Loucy (cell line): ENCODE measurements around the gene MAST4.
A peak's percentile ranks its signal among the peaks of the same experiment; 100 is the strongest.

Source experiments
- H2AFZ ChIP-seq: fragments of 200-600 bp; sonication (generic); 2 replicates; pipeline ENCODE4 v1.6.0; 2016; ENCODE audit warnings: antibody characterized with exemption, mild to moderate bottlenecking, low read length, moderate library complexity
- H3F3A ChIP-seq: fragments of 200-600 bp; 2 replicates; pipeline ENCODE4 v1.6.0; 2016; ENCODE audit warnings: antibody characterized with exemption, low read depth, mild to moderate bottlenecking
- H3K27me3 ChIP-seq: fragments of 200-600 bp; sonication (generic); 2 replicates; pipeline ENCODE4 v1.6.1; 2014; ENCODE audit warnings: low read length, mild to moderate bottlenecking; ENCODE audit not compliant: insufficient read depth, poor library complexity, severe bottlenecking
- H3K36me3 ChIP-seq: fragments of 200-600 bp; sonication (generic); 2 replicates; pipeline ENCODE4 v1.6.1; 2016; ENCODE audit warnings: low read length; ENCODE audit not compliant: insufficient read depth
- H3K4me1 ChIP-seq: fragments of 200-600 bp; sonication (generic); 2 replicates; pipeline ENCODE4 v1.5.1; 2014; ENCODE audit warnings: low read length, mild to moderate bottlenecking; ENCODE audit not compliant: insufficient read depth, poor library complexity, severe bottlenecking
- H3K4me2 ChIP-seq: fragments of 200-600 bp; sonication (generic); 2 replicates; pipeline ENCODE4 v1.6.0; 2014; ENCODE audit warnings: antibody characterized with exemption, low read length, low read depth, mild to moderate bottlenecking; ENCODE audit not compliant: poor library complexity, severe bottlenecking
- H3K4me3 ChIP-seq: fragments of 200-600 bp; sonication (generic); 2 replicates; pipeline ENCODE4 v1.5.1; 2014; ENCODE audit warnings: low read length, mild to moderate bottlenecking, mixed read lengths; ENCODE audit not compliant: poor library complexity, severe bottlenecking
- H3K79me2 ChIP-seq: fragments of 200-600 bp; sonication (generic); 2 replicates; pipeline ENCODE4 v1.6.1; 2014; ENCODE audit warnings: low read length; ENCODE audit not compliant: insufficient read depth
- H3K9ac ChIP-seq: fragments of 200-600 bp; sonication (generic); 2 replicates; pipeline ENCODE4 v1.6.0; 2014; ENCODE audit warnings: mild to moderate bottlenecking, low read depth, low read length, moderate library complexity; ENCODE audit not compliant: poor library complexity, severe bottlenecking
- H3K9me2 ChIP-seq: fragments of 200-600 bp; sonication (generic); replicated peaks from 2 replicates; pipeline ENCODE4 v1.6.1; 2016; ENCODE audit warnings: low read depth, low read length, mixed read lengths
- H3K9me3 ChIP-seq: fragments of 200-600 bp; sonication (generic); 2 replicates; pipeline ENCODE4 v1.6.1; 2014; ENCODE audit warnings: mild to moderate bottlenecking, antibody characterized with exemption, low read length, low read depth; ENCODE audit not compliant: insufficient read depth
- H4K20me1 ChIP-seq: fragments of 200-600 bp; sonication (generic); 2 replicates; pipeline ENCODE4 v1.6.0; 2014; ENCODE audit warnings: antibody characterized with exemption, low read length, mild to moderate bottlenecking; ENCODE audit not compliant: insufficient read depth, poor library complexity, severe bottlenecking
- EZH2phosphoT487 ChIP-seq: fragments of 200-600 bp; IDR thresholded peaks from 2 replicates; pipeline ENCODE4 v1.6.1; 2018; ENCODE audit warnings: antibody characterized with exemption, mild to moderate bottlenecking, moderate library complexity, borderline replicate concordance
- TF ChIP-seq, protein P1 (sequence below): fragments of 200-600 bp; sonication (generic); conservative IDR thresholded peaks from 2 replicates; pipeline ENCODE4 v1.5.1; 2014; ENCODE audit warnings: mild to moderate bottlenecking, antibody characterized with exemption, low read length

MAST4 gene

GRCh38 chr5:66585291-66585690, 10.9 kb upstream of the MAST4 start:
- no peak overlapping the region for H3K4me2 ChIP-seq
- H2AFZ ChIP-seq, result no peak overlapping the region
- H3F3A ChIP-seq, result no peaks in the 10 kb centered on the region
- H3K9ac ChIP-seq, result no peak overlapping the region
- H3K27me3 ChIP-seq, result no peaks in the 10 kb centered on the region
- no peaks in the 10 kb centered on the region for H3K9me3 ChIP-seq
- no peaks in the 10 kb centered on the region for H3K4me1 ChIP-seq
- no peaks in the 10 kb centered on the region for H3K36me3 ChIP-seq
- no peaks in the 10 kb centered on the region for H3K79me2 ChIP-seq
- H3K4me3 ChIP-seq, result no peak overlapping the region
- H3K9me2 ChIP-seq, result no peaks in the 10 kb centered on the region
- no peaks in the 10 kb centered on the region for H4K20me1 ChIP-seq
- no peak for TF ChIP-seq EZH2phosphoT487
- TF ChIP-seq, protein P1, sequence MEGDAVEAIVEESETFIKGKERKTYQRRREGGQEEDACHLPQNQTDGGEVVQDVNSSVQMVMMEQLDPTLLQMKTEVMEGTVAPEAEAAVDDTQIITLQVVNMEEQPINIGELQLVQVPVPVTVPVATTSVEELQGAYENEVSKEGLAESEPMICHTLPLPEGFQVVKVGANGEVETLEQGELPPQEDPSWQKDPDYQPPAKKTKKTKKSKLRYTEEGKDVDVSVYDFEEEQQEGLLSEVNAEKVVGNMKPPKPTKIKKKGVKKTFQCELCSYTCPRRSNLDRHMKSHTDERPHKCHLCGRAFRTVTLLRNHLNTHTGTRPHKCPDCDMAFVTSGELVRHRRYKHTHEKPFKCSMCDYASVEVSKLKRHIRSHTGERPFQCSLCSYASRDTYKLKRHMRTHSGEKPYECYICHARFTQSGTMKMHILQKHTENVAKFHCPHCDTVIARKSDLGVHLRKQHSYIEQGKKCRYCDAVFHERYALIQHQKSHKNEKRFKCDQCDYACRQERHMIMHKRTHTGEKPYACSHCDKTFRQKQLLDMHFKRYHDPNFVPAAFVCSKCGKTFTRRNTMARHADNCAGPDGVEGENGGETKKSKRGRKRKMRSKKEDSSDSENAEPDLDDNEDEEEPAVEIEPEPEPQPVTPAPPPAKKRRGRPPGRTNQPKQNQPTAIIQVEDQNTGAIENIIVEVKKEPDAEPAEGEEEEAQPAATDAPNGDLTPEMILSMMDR, result no peak

DNA sequence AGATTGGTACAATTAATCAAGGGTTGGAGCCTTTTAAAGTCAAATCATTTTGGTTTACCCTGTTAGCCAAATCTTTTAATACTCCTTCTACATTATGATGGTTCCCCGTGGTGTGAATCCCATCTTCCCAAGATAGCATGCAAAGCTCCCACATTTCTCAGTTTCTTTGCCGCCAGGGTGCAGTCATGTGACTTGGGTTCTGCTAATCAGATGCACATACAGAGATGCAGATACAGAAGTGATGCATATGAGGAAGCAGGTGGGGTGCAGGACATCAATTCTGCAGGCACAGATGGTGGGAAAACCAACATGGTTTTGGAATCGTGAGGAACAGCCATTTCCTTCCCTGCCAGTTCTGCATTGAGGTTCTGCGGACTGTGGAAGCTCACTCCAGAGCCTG, 8.4 kb upstream of the MAST4 start:
- H3K4me1 ChIP-seq, result no peaks in the 10 kb centered on the region
- H3K9ac ChIP-seq, result no peak overlapping the region
- H3K79me2 ChIP-seq, result no peaks in the 10 kb centered on the region
- H3K4me3 ChIP-seq, result no peak overlapping the region
- H4K20me1 ChIP-seq, result no peaks in the 10 kb centered on the region
- H3K9me2 ChIP-seq, result no peaks in the 10 kb centered on the region
- TF ChIP-seq, protein P1, result no peak
- TF ChIP-seq EZH2phosphoT487, result no peak
- no peaks in the 10 kb centered on the region for H3K27me3 ChIP-seq
- H2AFZ ChIP-seq, result no peak overlapping the region
- H3K36me3 ChIP-seq, result no peaks in the 10 kb centered on the region
- H3K9me3 ChIP-seq, result no peaks in the 10 kb centered on the region
- H3K4me2 ChIP-seq, result no peak overlapping the region
- no peaks in the 10 kb centered on the region for H3F3A ChIP-seq

GRCh38 chr5:66596636-66597182, 516 bp downstream of the MAST4 start:
- H2AFZ ChIP-seq, result peak overlapping the region; percentile 75
- H3K27me3 ChIP-seq, result peaks cover 52% of the 10 kb centered on the region
- peak overlapping the region; percentile 66 for H3K4me2 ChIP-seq

More at GRCh38 chr5:66596636-66597182, 516 bp downstream of the MAST4 start:
- Histone ChIP-seq H3K4me1 (no peaks in the 10 kb centered on the region), H4K20me1 (no peaks in the 10 kb centered on the region), H3K79me2 (no peaks in the 10 kb centered on the region), H3F3A (no peaks in the 10 kb centered on the region), H3K4me3 (peak overlapping the region; percentile 61), H3K9ac (no peak overlapping the region), H3K9me2 (no peaks in the 10 kb centered on the region), H3K36me3 (no peaks in the 10 kb centered on the region), H3K9me3 (no peaks in the 10 kb centered on the region)
- no peak for TF ChIP-seq EZH2phosphoT487
- TF ChIP-seq, protein P1, result no peak
